ENCODE results near the gene TEX22.

- no peak for TF ChIP-seq CTCF (IDR thresholded peaks at IDR 0.05; ENCODE audit: low read length)
- TF ChIP-seq EZH2phosphoT487 (IDR thresholded peaks at IDR 0.05; ENCODE audit: low read length), result no peak
- no peak for TF ChIP-seq EZH2 (optimal IDR thresholded peaks at IDR 0.05; ENCODE audit: low read depth, low read length)
Measured at GRCh38 chr14:105382343-105383082, 15.8 kb upstream of the TEX22 start.

All from MM.1S (cell line).